Urothelium cell line (cell line): ENCODE data around the gene OR2A7.
"Not testable (repeated sequence)": the region's sequence is repeated elsewhere in the genome, so short reads cannot be mapped to it uniquely, and the experiment has no call there.

ENCODE experiments used
- DNase-seq: peaks from one replicate; pipeline ENCODE4 v3.0.0; 2011; ENCODE audit warnings: low spot score, mixed read lengths
- FAIRE-seq: peaks from 2 replicates; lab custom pipeline; 2011; peaks lifted over from hg19 to GRCh38; lab: Jason Lieb, UNC

The OR2A7 gene, protein sequence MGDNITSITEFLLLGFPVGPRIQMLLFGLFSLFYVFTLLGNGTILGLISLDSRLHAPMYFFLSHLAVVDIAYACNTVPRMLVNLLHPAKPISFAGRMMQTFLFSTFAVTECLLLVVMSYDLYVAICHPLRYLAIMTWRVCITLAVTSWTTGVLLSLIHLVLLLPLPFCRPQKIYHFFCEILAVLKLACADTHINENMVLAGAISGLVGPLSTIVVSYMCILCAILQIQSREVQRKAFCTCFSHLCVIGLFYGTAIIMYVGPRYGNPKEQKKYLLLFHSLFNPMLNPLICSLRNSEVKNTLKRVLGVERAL

DNA sequence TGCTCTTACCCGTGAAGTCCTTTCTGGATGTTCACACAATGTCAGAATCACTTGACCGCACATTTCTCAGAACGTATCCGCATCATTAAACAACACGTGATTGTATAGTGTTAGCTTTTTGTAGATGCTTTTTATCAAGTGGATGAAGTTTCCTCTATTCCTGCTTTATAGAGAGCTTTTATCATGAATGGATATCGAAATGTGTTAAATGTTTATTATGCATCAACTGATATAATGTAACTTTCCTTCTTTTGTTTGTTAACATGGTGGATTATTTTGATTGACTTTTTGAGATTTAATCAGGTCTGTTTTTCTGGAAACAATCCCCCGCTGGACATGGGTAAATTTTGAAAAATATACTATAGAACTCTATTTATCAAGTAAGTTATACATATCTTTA lies at the start of gene OR2A7:
TSS of gene OR2A7 (minus strand) at position 101 of the 400 bp plus-strand sequence. CDS start 5,164 bp downstream, outside the sequence.
- not testable (repeated sequence) for DNase-seq, FAIRE-seq

DNA sequence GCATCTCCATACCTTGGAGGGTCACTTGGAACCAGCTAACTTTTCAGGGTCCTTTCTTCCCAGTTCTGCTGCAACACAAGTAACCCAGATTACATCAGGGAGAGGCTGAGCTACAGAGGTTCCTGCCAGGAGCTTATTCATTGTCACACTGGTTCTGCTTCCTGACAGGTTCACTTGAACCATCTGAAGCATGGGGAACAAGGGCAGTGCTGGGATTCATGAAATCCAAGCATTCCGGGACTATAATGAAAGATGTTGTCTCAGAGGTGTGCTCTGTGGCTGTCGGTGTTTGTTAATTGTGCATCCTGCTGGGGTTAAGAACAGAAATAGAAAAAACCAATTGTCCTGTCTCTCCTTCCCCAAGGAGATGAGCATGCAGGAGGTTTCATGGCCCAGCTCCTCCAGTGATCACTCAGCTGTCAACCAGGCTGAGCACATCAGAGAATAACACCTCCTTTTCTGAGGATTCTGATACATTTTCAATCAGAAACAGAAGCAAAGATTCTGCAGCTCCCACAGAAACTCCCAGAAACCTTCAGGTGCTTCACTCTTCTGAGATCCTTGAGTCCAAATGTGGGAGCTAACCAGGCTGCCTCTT lies 47.4 kb upstream of the OR2A7 start, which contains the start of gene OR2A1:
TSS of gene OR2A1 (plus strand) at position 548 of the 598 bp plus-strand sequence. CDS start 5,706 bp downstream, outside the sequence.
- not testable (repeated sequence) for FAIRE-seq

DNA sequence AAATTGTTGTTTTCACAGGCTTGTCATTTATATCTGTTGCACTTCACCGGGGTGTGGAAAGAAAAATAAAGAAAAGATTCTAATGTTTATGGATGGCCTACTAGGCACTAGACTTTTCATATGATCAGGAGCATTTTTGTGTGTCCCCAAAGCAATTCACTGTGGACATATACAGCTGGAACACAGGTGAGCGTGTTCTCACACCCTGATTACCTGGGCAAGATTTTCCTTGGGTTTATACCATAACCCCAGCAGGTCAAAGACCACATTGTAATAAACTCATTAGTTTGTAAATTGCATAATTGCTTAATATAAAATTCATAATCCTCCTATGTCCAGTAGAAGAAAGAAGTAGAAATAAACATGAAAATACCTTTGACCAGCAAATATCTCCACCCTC lies 46.6 kb upstream of the OR2A7 start:
- FAIRE-seq, DNase-seq: not testable (repeated sequence)

More for the DNA sequence above, 47.4 kb upstream of the OR2A7 start, which contains the start of gene OR2A1:
- DNase-seq: not testable (repeated sequence)

DNA sequence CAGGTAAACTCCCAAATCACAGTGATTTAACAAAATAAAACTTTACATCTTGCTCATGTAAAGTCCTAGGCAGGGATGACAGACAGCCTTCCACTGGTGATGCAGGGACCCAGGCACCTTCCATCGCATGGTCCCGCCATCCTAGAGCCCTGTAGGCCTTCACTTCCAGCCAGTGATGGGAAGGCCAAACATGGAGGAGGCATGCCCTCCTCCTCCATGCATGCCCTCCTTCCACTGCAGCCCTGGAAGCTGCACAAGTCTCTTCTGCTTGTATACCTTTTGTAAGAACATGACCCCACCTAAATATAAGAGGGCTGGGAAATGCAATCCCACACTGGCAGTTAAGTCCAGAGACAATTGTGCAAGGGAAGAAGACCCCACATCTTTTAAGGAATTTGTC lies 45.1 kb upstream of the OR2A7 start:
- not testable (repeated sequence) for DNase-seq, FAIRE-seq

DNA sequence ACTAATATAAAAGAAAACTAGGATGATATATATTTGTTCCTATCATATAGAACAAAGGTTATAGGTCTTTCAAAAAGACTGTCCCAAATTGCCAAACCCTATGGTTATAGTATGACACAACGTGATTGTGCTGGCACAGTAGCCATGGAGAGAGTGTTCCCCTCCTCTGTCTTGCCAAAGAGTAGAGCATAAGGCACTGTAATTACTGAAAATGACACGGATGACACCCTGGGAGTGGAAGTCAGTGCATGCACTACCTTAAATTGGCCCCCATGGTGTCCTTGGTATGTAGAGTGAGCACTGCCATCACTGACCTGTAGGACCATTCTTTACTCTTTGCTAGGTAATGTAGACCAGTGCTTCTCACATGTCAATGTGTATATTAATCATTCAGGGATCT lies 40.6 kb upstream of the OR2A7 start:
- not testable (repeated sequence) for DNase-seq, FAIRE-seq

DNA sequence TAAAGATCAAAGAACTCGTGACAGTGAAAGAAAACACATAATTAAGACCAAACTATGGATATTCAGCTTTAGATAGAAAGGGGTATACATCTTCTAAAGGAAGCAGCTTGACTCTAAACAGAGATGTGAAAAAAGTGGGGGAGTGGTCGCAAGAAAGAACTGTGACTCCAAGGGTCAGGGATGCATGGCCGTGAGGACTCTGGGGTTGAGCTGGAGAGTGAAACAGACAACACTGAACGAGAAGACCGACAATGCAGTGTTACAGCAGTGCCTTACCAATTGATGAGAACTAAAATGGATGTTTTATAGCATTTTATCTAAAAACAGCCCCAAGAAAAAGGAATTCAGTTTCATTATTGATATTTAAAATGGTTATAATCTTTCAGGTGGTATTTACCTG lies 39.0 kb upstream of the OR2A7 start:
- not testable (repeated sequence) for FAIRE-seq, DNase-seq

DNA sequence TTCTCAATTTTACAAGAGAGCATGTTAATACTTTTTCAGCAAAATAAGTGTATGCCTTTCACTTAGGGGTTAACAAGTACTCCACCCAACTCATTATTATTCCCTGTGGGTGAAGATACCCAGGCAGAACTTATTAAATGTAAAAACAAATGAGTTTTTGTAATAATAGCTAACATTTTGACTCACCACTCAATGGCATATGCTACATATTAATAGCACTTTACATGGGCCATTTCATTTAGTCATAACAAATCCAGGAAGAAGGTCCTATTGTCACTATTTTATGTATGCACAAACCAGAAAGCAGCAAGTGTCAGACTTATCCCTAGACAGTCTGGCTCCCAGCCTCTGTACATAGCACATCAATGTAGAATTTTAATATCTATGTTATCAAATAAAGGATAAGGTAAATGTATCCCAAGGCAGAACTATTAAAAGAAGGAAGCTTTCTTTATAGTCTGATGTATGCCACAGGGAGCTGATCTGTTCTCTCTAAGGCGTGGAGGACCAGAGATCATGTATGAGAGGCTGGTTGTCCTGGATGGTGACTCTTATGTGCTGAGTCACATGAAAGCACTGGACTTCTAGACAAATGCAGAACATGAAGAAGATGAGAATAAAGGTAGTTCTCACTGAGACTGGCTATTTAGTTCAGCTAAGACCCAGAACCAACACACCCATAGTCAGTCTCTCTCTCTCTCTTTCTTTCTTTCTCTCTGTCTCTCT lies 38.1 kb upstream of the OR2A7 start:
- not testable (repeated sequence) for FAIRE-seq

DNA sequence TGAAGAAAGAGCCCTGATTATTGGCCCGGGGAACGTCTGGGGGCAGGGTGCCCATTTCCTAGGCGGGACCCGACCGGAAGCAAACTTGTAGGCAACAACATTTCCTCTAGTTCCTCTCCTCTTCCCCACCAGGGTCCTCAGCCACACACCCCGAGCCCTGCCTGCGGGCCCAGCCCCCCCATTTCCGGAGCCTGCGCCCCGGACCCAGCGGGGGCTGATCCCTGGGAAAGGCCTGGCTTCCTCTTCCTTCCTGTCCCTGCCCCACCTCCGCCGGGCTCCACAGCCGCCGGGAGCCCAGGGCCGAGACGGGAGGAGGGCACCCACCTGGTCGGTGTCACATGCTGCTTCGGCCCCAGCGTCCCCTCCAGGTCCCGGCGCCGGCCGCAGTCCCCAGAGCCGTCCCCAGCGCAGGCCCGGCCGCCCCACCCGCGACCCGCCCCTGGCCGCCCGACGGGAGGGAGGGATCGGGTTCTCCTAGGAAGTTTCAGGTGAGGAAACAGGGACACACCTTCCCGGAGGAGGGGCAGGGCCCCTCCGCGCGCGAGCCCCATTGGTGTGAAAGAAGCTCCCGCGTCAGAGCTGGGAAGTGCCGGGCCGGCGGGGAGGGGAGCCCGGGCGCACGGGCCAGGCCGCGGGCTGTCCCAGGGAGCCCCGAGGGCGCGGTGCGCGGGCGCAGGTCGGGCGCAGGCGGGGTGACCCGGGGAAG lies 29.4 kb upstream of the OR2A7 start:
- FAIRE-seq, DNase-seq: not testable (repeated sequence)

More for the DNA sequence above, 38.1 kb upstream of the OR2A7 start:
- not testable (repeated sequence) for DNase-seq

DNA sequence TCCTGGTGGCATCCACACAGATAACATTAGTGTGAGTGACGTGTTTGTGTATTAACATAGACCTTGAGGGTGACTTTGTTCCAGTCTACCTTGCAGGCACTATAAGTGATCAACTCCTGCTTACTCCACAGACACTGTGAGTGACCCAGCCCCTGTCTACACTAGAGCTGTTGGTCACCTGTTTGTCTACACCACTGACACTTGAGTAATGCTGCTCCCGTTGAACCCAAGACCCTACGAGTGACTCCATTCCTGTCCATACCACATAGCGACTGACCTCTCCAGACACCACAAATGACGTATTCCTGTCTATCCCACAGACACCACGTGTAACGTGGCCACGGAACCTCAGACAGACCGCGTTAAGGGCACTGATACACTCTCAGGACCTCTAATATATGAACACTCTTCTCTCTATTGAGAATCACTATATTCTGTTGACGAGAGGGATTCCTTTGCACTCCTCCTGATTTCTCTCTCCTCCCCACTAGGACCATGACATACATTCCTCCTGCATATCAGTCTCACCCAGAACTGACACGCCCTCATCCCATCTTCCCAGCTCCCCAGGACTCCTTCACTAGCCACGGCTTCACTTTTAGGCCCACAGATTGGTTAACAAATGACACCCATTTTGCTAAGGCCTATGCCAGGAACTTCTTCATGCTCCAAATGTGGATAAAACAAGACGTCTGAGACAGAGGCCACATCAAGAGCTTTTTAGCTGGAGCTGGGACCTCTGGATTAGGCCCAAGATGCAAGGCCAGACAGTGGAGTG lies 28.0 kb upstream of the OR2A7 start:
- FAIRE-seq, DNase-seq: not testable (repeated sequence)

DNA sequence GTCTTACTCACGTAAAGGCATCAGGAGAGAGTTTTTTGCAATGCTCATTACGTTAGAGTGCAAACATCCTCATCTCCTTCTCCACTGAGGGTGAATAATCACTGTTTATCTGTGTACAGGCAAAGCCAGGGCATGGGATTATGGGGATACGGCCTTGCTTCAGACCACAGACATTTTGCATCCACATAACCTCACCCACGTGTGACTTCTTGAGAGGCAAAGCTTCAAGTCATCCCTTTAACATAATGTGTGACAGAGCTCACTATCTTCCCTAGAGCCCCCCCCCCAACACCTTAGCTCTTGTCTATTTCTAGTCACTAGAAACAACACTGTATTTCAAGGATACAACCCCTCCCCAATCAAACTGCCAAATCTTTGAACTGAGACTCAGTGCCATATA lies 27.0 kb upstream of the OR2A7 start:
- FAIRE-seq, DNase-seq: not testable (repeated sequence)

DNA sequence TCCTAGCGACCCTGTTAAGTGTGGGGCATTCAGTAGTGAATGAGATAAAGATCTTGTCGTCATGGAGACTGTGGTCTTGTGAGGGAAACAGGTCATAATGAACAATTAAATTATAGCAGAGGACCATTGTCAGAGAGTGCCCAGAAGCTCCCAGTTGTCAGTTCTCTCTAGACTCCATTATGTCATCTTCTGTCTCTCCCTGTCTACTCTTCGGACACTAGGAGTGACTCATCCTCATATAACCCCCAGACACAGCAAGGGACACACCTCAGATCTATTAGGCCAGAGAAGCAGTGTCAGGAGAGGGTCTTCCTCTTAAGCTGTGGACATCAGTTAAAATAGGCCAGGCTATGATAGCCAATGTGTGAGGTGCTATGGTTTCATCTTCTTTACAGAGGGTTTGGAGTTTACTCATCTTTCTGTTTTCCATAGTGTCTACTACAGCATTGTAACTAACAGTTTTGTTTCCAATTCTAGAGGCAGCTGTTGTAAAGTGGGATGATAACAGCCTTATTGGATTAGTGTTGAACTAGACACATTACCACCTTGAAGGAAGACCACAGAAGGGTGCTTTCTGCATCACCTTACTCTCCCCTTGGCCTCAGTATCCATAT lies 22.7 kb upstream of the OR2A7 start:
- DNase-seq, FAIRE-seq: not testable (repeated sequence)

DNA sequence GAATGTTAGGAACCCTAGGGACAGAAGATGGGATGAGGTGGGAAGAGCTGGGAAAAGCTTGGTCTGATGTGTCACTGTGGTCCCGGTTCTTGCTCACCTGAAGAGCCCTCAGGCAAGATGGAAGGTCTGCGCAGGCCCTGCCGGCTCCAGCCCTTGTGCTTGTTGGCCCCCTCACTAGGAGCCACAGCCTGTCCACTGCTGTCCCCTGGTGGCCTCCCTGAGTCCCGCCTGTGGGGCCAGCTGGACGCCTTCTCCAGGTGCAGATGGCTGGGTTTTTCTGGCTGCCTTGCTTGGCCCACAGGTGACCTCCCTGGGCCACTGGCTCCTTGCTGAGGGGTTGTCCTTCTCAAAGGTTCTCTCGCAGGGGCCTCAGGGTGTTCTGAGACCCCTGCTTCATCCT lies 19.1 kb upstream of the OR2A7 start:
- FAIRE-seq, DNase-seq: not testable (repeated sequence)

DNA sequence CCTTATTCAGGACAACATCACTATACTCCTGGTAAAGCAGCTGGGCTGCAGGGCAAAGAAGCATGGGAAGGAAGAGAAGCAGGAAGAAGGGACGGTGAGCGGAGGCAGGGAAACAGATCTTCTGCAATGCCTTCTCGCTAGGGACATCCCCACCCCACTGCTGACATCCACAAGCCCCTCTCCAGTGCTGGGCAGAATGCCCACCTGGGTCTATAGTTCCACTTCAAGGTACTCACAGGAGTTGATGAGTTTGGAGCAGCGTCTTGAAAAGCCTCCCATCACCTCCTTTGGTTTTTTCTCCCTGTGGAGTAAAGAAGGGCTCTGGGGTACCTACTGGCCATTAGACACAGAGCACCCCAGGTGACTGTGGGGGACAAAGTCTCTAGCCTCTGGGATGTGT lies 17.9 kb upstream of the OR2A7 start:
- DNase-seq, FAIRE-seq: not testable (repeated sequence)

DNA sequence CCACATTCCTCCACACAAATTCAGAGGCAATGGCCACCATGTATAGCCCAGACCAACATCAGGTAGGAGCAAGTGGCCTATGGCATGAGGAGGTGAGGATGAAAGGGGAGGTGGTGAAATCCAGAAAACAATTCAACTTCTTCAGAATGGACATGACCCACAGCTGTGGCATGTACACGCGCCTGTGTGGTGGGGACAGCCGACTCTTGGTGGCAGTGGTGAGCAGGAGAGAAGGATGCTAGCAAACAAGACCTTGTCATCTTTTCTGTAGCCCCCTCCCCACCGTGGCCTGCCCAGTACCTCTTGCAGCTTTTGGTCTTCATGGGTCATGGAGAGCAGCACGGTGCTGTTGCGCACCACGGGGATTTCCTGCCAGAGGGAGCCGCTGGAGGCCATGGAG lies 17.4 kb upstream of the OR2A7 start:
- DNase-seq, FAIRE-seq: not testable (repeated sequence)

DNA sequence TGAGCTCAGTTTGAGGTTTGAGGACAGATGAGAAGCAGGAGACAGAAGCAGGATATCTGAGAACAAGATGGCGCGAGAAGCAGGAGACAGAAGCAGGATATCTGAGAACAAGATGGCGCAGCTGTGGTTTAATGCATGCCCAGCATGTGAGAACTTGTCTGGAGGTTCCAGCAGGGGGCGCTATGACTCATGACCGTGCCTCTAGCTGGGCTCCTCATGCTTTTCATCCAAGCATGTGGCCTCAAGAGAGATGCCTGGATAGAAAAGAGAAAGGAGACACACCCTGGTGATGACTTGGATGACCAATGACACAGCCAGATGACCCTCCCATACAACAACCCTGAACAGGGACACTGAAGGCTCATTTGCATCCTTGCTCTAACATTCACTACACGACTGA lies 15.4 kb upstream of the OR2A7 start:
- FAIRE-seq: not testable (repeated sequence)

DNA sequence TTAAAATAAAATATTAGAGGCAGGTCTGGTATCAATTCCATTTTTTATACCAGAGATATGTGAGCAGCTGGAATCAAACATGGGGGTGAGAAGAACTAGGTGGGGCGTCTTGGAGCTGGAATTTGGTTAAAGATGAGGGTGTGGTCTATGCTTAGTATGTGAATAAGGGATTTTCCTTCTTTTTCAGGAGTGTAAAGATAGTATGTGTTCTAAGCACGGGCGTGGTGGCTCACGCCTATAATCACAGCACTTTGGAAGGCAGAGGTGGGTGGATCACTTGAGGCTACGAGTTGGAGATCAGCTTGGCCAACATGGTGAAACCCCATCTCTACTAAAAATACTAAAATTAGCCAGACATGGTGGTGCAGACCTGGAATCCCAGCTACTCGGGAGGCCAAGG lies 10.7 kb upstream of the OR2A7 start:
- not testable (repeated sequence) for DNase-seq, FAIRE-seq

More for the DNA sequence above, 15.4 kb upstream of the OR2A7 start:
- DNase-seq: not testable (repeated sequence)

DNA sequence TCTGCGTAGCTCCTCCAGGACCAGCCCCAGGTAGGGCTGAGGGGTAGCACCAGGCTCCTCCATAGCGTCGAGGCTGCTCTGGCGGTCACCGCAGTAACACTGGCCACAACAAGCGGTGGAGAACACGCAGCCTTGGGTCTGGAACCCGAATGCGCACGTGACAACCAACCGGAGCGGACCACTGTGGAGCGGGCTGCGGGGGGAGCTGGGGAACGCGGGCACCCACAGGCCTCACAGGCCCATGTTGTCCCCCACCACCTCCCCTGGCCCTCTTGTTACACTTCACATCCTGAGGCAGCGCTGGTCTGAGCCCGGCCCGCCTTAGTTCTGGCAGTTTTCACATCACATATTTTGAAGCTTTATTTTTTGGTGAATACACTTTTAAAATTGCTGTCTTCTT lies 4.6 kb upstream of the OR2A7 start, which contains the start of gene CTAGE8:
TSS of gene CTAGE8 (minus strand) at position 101 of the 400 bp plus-strand sequence. CDS start at position 63, 38 bp downstream.
- not testable (repeated sequence) for DNase-seq, FAIRE-seq

DNA sequence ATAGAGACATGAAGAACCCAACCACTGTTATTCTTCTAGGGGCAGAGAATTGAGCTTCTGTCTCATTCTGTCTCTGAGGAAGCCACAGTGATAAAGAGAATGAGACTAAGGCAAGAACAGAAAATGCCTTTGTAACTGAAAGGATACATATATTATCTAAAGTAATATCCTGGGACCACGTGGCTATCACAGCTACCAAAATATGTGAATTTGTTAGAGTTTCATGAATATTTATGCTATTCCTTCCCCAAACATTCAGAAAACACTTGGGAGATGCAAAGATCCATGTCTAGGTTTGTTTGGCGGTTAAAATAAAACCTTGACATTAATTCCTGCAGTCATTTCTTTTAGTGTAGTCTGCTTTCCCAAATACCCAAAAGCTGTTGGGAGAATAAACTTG lies 2.5 kb downstream of the OR2A7 start:
- not testable (repeated sequence) for FAIRE-seq, DNase-seq

DNA sequence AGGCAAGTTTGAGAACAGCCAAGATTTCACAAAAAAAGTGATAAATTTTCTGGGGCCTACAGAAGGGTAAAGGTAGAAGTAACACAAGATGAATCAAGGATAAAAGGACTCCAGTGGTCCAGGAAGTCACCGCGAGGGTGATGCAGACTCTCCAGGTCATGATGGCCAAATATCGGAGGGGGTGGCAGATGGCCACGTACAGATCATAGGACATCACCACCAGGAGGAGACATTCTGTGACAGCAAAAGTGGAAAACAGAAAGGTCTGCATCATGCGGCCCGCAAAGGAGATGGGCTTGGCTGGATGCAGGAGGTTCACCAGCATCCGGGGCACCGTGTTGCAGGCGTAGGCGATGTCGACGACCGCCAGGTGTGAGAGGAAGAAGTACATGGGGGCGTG lies 5.5 kb downstream of the OR2A7 start:
- not testable (repeated sequence) for DNase-seq, FAIRE-seq
